ENCODE data around the gene CACNA1S.

Gene CACNA1S

GRCh38 chr1:201111672-201112071 lies 554 bp downstream of the CACNA1S start:
- Histone ChIP-seq H3K9me3 (replicated peaks; ENCODE audit: insufficient read depth, low read length) (no peaks in the 10 kb centered on the region), H3K4me3 (ENCODE audit: low read length) (no peak overlapping the region), H3K79me2 (ENCODE audit: low read length) (no peaks in the 10 kb centered on the region), H2AFZ (ENCODE audit: low read length) (no peak overlapping the region), H3K9me2 (replicated peaks; ENCODE audit: insufficient read depth, low read length) (no peaks in the 10 kb centered on the region), H3K4me2 (ENCODE audit: low read depth, low read length) (no peak overlapping the region), H3K4me1 (ENCODE audit: low read length) (no peaks in the 10 kb centered on the region), H4K20me1 (ENCODE audit: insufficient read depth, low read length) (no peaks in the 10 kb centered on the region), H3K36me3 (replicated peaks; ENCODE audit: insufficient read depth, low read length) (no peaks in the 10 kb centered on the region), H3K27me3 (replicated peaks; ENCODE audit: insufficient read depth, low read length) (no peaks in the 10 kb centered on the region), H3K9ac (ENCODE audit: low read length) (no peak overlapping the region), H3K27ac (ENCODE audit: low read length) (no peak overlapping the region), H3F3A (ENCODE audit: insufficient read depth, low read length) (no peaks in the 10 kb centered on the region)
- no peak for DNase-seq
- TF ChIP-seq EZH2 (optimal IDR thresholded peaks at IDR 0.05; ENCODE audit: low read depth, low read length) (no peak), EZH2phosphoT487 (IDR thresholded peaks at IDR 0.05; ENCODE audit: low read length) (no peak)
- TF ChIP-seq, protein P1, sequence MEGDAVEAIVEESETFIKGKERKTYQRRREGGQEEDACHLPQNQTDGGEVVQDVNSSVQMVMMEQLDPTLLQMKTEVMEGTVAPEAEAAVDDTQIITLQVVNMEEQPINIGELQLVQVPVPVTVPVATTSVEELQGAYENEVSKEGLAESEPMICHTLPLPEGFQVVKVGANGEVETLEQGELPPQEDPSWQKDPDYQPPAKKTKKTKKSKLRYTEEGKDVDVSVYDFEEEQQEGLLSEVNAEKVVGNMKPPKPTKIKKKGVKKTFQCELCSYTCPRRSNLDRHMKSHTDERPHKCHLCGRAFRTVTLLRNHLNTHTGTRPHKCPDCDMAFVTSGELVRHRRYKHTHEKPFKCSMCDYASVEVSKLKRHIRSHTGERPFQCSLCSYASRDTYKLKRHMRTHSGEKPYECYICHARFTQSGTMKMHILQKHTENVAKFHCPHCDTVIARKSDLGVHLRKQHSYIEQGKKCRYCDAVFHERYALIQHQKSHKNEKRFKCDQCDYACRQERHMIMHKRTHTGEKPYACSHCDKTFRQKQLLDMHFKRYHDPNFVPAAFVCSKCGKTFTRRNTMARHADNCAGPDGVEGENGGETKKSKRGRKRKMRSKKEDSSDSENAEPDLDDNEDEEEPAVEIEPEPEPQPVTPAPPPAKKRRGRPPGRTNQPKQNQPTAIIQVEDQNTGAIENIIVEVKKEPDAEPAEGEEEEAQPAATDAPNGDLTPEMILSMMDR (IDR thresholded peaks at IDR 0.05; ENCODE audit: low read length), result no peak

GRCh38 chr1:201111156-201111555 lies 1.1 kb downstream of the CACNA1S start:
- Histone ChIP-seq H3K9ac (ENCODE audit: low read length) (no peak overlapping the region), H3F3A (ENCODE audit: insufficient read depth, low read length) (no peaks in the 10 kb centered on the region), H3K27me3 (replicated peaks; ENCODE audit: insufficient read depth, low read length) (no peaks in the 10 kb centered on the region), H4K20me1 (ENCODE audit: insufficient read depth, low read length) (no peaks in the 10 kb centered on the region), H3K9me3 (replicated peaks; ENCODE audit: insufficient read depth, low read length) (no peaks in the 10 kb centered on the region), H3K9me2 (replicated peaks; ENCODE audit: insufficient read depth, low read length) (no peaks in the 10 kb centered on the region), H3K4me3 (ENCODE audit: low read length) (no peak overlapping the region), H3K36me3 (replicated peaks; ENCODE audit: insufficient read depth, low read length) (no peaks in the 10 kb centered on the region), H3K27ac (ENCODE audit: low read length) (no peak overlapping the region), H3K4me1 (ENCODE audit: low read length) (no peaks in the 10 kb centered on the region), H3K79me2 (ENCODE audit: low read length) (no peaks in the 10 kb centered on the region), H2AFZ (ENCODE audit: low read length) (no peak overlapping the region), H3K4me2 (ENCODE audit: low read depth, low read length) (no peak overlapping the region)
- DNase-seq, result no peak
- TF ChIP-seq EZH2 (optimal IDR thresholded peaks at IDR 0.05; ENCODE audit: low read depth, low read length) (no peak), EZH2phosphoT487 (IDR thresholded peaks at IDR 0.05; ENCODE audit: low read length) (no peak)
- TF ChIP-seq, protein P1 (IDR thresholded peaks at IDR 0.05; ENCODE audit: low read length), result no peak

DNA sequence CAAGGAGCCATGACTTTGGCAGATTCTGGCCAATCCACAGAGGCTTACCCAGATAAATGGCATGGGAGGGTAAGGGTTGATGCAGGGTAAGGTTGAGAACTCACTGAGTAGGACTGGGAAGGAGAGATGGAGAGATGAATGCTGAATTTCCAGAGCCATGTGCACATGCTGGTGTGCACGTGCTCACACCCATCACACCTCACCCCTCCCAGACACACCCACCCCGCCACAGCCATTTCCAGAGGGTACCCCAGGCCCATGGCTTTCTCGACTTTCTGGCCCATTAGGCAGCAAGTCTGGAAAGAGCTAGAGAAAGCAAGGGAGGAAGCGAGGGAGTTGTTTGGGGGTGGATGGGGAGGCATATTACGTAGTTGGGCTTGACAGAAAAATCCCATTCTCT lies 1.6 kb downstream of the CACNA1S start:
- H3K4me3 ChIP-seq (ENCODE audit: low read length), result no peak overlapping the region
- H3K9me3 ChIP-seq (replicated peaks; ENCODE audit: insufficient read depth, low read length), result no peaks in the 10 kb centered on the region
- no peaks in the 10 kb centered on the region for H3F3A ChIP-seq (ENCODE audit: insufficient read depth, low read length)
- no peaks in the 10 kb centered on the region for H4K20me1 ChIP-seq (ENCODE audit: insufficient read depth, low read length)
- TF ChIP-seq, protein P1 (IDR thresholded peaks at IDR 0.05; ENCODE audit: low read length), result no peak
- TF ChIP-seq EZH2 (optimal IDR thresholded peaks at IDR 0.05; ENCODE audit: low read depth, low read length) (no peak), EZH2phosphoT487 (IDR thresholded peaks at IDR 0.05; ENCODE audit: low read length) (no peak)
- H3K27me3 ChIP-seq (replicated peaks; ENCODE audit: insufficient read depth, low read length), result no peaks in the 10 kb centered on the region
- H3K9me2 ChIP-seq (replicated peaks; ENCODE audit: insufficient read depth, low read length), result no peaks in the 10 kb centered on the region
- no peak overlapping the region for H3K4me2 ChIP-seq (ENCODE audit: low read depth, low read length)
- no peak overlapping the region for H3K27ac ChIP-seq (ENCODE audit: low read length)
- H3K4me1 ChIP-seq (ENCODE audit: low read length), result no peaks in the 10 kb centered on the region
- no peaks in the 10 kb centered on the region for H3K79me2 ChIP-seq (ENCODE audit: low read length)
- H3K36me3 ChIP-seq (replicated peaks; ENCODE audit: insufficient read depth, low read length), result no peaks in the 10 kb centered on the region
- no peak overlapping the region for H3K9ac ChIP-seq (ENCODE audit: low read length)
- DNase-seq, result no peak
- H2AFZ ChIP-seq (ENCODE audit: low read length), result no peak overlapping the region

All from MM.1S (cell line).